Mesothelial cell of epicardium (in vitro differentiated cells): Measurements from ENCODE around the gene RPP40. TPM values are rescaled to one million over a fixed set of nuclear protein-coding genes. Genes with fewer than 3 reads are reported as not detected.

Experiments used
- DNase-seq, 2 experiments: peaks; one replicate each; pipeline ENCODE4 v3.0.0; 2021; ENCODE audit warnings: low spot score in 2 of 2; ENCODE audit not compliant: unreplicated experiment in 2 of 2
- H3K27ac Mint-ChIP-seq: 2 replicates; pipeline ENCODE4 v1.8.0; 2021; ENCODE audit warnings: mixed read lengths
- H3K27me3 Mint-ChIP-seq: 2 replicates; pipeline ENCODE4 v1.8.0; 2021; ENCODE audit warnings: low read depth, mixed read lengths
- H3K36me3 Mint-ChIP-seq: 2 replicates; pipeline ENCODE4 v1.8.0; 2021; ENCODE audit warnings: mixed read lengths
- H3K4me1 Mint-ChIP-seq: 2 replicates; pipeline ENCODE4 v1.8.0; 2021; ENCODE audit warnings: mixed read lengths
- H3K4me3 Mint-ChIP-seq: 2 replicates; pipeline ENCODE4 v1.8.0; 2021; ENCODE audit warnings: mild to moderate bottlenecking, moderate library complexity, mixed read lengths
- H3K9me3 Mint-ChIP-seq: 2 replicates; pipeline ENCODE4 v1.8.0; 2021; ENCODE audit warnings: mixed read lengths
- CTCF ChIP-seq: fragments of 200-600 bp; sonication (generic); IDR thresholded peaks from one replicate; pipeline ENCODE4 v1.5.0; 2021; ENCODE audit warnings: antibody characterized with exemption; ENCODE audit not compliant: unreplicated experiment
- total RNA-seq: library from RNA; stranded (reverse); gene quantifications from 3 replicates; pipeline ENCODE4 v1.2.1, GENCODE V29; 2021

RPP40 gene
- total RNA-seq, 1 donor from 2014 or later = 6.8 TPM

- Mint-ChIP-seq H3K9me3 (peaks cover 12% of the 10 kb centered on the region), H3K27me3 (no peaks in the 10 kb centered on the region), H3K4me1 (peaks cover 1% of the 10 kb centered on the region), H3K36me3 (peaks cover 12% of the 10 kb centered on the region), H3K4me3 (no peak overlapping the region), H3K27ac (no peak overlapping the region)
- no peak for TF ChIP-seq CTCF
- DNase-seq = no peak
Observed at GRCh38 chr6:4986999-4987398, 16.8 kb downstream of the RPP40 start.

GRCh38 chr6:4983322-4983721, 20.5 kb downstream of the RPP40 start:
- no peak for TF ChIP-seq CTCF
- Mint-ChIP-seq H3K4me3 (no peak overlapping the region), H3K9me3 (peaks cover 12% of the 10 kb centered on the region), H3K36me3 (peaks cover 10% of the 10 kb centered on the region), H3K4me1 (peaks cover 2% of the 10 kb centered on the region), H3K27me3 (no peaks in the 10 kb centered on the region), H3K27ac (no peak overlapping the region)
- DNase-seq = no peak

DNA sequence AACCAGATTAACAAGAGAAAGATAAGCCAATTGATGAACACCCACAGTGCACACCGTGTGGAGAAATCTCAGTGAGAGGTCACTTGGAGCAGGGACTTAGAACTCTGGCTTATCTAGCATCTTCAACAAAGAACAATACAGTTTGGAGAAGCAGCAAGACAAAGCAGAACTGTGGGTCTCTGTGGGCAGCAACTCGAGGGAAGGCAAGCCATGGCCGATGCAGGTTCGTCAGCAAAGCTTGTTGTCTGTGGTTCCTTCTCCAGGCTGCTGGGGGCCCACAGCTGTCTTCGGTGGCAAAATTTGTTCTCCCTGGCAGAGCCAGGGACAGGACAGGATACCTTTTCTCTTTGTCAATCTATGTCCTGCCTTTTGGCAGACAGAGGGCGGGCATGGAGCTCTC, 22.1 kb downstream of the RPP40 start:
- no peaks in the 10 kb centered on the region for H3K27me3 Mint-ChIP-seq
- H3K4me3 Mint-ChIP-seq = no peak overlapping the region
- DNase-seq = no peak

DNA sequence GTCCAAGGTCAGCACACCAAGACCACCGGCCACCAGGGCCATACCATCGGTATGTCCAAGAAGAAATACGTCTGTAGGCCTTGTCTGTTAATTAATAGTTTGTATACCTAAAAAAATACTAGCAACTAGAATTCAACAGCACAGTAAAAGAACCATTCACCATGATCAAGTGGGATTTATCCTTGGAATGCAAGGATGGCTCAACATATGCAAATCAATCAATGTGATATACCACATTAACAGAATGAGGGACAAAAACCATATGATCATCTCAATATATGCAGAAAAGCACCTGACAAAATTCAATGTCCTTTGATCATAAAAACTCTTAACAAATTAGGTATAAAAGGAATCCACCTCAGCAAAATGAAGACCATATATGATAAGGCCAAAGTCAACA, 24.4 kb downstream of the RPP40 start:
- Mint-ChIP-seq H3K36me3 (peaks cover 19% of the 10 kb centered on the region), H3K4me3 (no peak overlapping the region), H3K27ac (no peak overlapping the region), H3K9me3 (peaks cover 29% of the 10 kb centered on the region), H3K4me1 (peaks cover 7% of the 10 kb centered on the region), H3K27me3 (no peaks in the 10 kb centered on the region)
- TF ChIP-seq CTCF = no peak
- DNase-seq = no peak

More for the DNA sequence above, 22.1 kb downstream of the RPP40 start:
- peaks cover 14% of the 10 kb centered on the region for H3K36me3 Mint-ChIP-seq
- peaks cover 24% of the 10 kb centered on the region for H3K9me3 Mint-ChIP-seq
- TF ChIP-seq CTCF = no peak
- H3K27ac Mint-ChIP-seq = no peak overlapping the region
- peaks cover 2% of the 10 kb centered on the region for H3K4me1 Mint-ChIP-seq

DNA sequence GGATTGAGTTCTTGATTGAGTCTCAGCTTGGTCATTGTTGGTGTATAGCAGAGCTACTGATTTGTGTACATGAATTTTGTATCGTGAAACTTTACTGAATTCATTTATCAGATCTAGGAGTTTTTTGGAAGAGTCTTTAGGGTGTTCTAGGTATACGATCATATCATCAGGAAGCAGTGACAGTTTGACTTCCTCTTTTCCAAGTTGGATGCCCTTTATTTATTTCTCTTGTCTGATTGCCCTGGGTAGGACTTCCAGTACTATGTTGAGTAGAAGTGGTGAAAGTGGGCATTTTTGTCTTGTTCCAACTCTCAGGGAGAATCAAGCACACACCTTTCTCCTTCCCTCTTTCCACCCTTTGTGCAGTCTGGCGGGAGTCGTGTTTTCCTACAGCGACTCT, 26.4 kb downstream of the RPP40 start:
- no peak for DNase-seq
- H3K4me1 Mint-ChIP-seq = peaks cover 22% of the 10 kb centered on the region
- H3K27ac Mint-ChIP-seq = no peak overlapping the region
- H3K27me3 Mint-ChIP-seq = no peaks in the 10 kb centered on the region
- TF ChIP-seq CTCF = no peak
- peaks cover 19% of the 10 kb centered on the region for H3K36me3 Mint-ChIP-seq
- H3K4me3 Mint-ChIP-seq = no peak overlapping the region
- peaks cover 29% of the 10 kb centered on the region for H3K9me3 Mint-ChIP-seq

DNA sequence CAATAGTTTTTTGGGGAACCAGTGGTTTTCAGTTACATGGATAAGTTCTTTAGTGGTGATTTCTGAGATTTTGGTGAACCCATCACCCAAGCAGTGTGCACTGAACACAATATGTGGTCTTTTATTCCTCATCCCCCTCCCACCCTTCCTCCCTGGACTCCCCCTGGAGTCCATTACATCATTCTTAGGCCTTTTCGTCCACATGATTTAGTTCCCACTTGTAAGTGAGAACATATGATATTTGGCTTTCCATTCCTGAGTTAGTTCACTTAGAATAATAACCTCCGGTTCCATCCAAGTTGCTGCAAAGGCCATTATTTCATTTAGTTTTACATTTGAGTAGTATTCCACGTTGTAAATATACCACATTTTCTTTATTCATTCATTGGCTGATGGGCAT, 28.3 kb downstream of the RPP40 start:
- peaks cover 29% of the 10 kb centered on the region for H3K4me1 Mint-ChIP-seq

More for the DNA sequence above, 28.3 kb downstream of the RPP40 start:
- Mint-ChIP-seq H3K9me3 (peaks cover 29% of the 10 kb centered on the region), H3K4me3 (no peak overlapping the region), H3K27ac (no peak overlapping the region), H3K27me3 (no peaks in the 10 kb centered on the region), H3K36me3 (peaks cover 18% of the 10 kb centered on the region)
- DNase-seq = no peak
- TF ChIP-seq CTCF = no peak
